K562 (cell line): ENCODE results near the gene VTI1B. TPM values are rescaled to one million over a fixed set of nuclear protein-coding genes. Genes with fewer than 3 reads are reported as not detected.

ENCODE experiments used
- ARID1B ChIP-seq: fragments of 450-650 bp; IDR thresholded peaks from 2 replicates; pipeline ENCODE4 v1.6.1; 2016; ENCODE audit warnings: antibody characterized with exemption, mild to moderate bottlenecking, inconsistent platforms
- BACH1 ChIP-seq: fragments of 200-800 bp; sonication (Bioruptor generic); IDR thresholded peaks from 2 replicates; pipeline ENCODE4 v1.6.1; 2016; ENCODE audit warnings: missing genetic modification characterization, missing compliant biosample characterization
- BRF2 ChIP-seq: IDR thresholded peaks from 3 replicates; pipeline ENCODE4 v1.6.1; 2011; ENCODE audit warnings: borderline replicate concordance, mild to moderate bottlenecking; ENCODE audit not compliant: insufficient read length, insufficient read depth
- ILK ChIP-seq: fragments of 450-650 bp; IDR thresholded peaks from 2 replicates; pipeline ENCODE4 v1.6.1; 2016; ENCODE audit warnings: missing genetic modification characterization, low read depth, mild to moderate bottlenecking, missing compliant biosample characterization, moderate library complexity, borderline replicate concordance
- KLF10 ChIP-seq: fragments of 250-450 bp; sonication (Bioruptor Pico); IDR thresholded peaks from 2 replicates; pipeline ENCODE4 v1.6.1; 2021; ENCODE audit warnings: matching md5 sums
- LEF1 ChIP-seq: fragments of 450-650 bp; IDR thresholded peaks from 2 replicates; pipeline ENCODE4 v1.6.1; 2016; ENCODE audit warnings: mild to moderate bottlenecking
- NEUROD1 ChIP-seq: fragments of 150-350 bp; IDR thresholded peaks from 2 replicates; pipeline ENCODE4 v1.6.1; 2014; ENCODE audit warnings: borderline replicate concordance, low read length, low read depth; ENCODE audit not compliant: partially characterized antibody
- NFE2 ChIP-seq: IDR thresholded peaks from 2 replicates; pipeline ENCODE4 v1.6.1; 2014; ENCODE audit warnings: antibody characterized with exemption, low read depth
- PBX2 ChIP-seq, 2 experiments: IDR thresholded peaks in 1 of 2; conservative IDR thresholded peaks in 1 of 2; 2 replicates each; pipeline ENCODE4 v1.6.1; 2016; ENCODE audit warnings: low read depth in 2 of 2, mild to moderate bottlenecking in 1 of 2, missing compliant biosample characterization in 1 of 2, missing genetic modification characterization in 1 of 2, moderate library complexity in 1 of 2
- SNIP1 ChIP-seq: fragments of 450-650 bp; IDR thresholded peaks from 2 replicates; pipeline ENCODE4 v1.7.1; 2017; ENCODE audit warnings: low read depth, mild to moderate bottlenecking
- ZBTB17 ChIP-seq: fragments of 450-650 bp; formaldehyde crosslinking; IDR thresholded peaks from 2 replicates; pipeline ENCODE4 v1.4.0; 2020; ENCODE audit warnings: mild to moderate bottlenecking
- ZNF146 ChIP-seq: IDR thresholded peaks from one replicate; pipeline ENCODE4 v1.6.1; 2018; ENCODE audit warnings: missing compliant biosample characterization; ENCODE audit not compliant: unreplicated experiment
- ZNF239 ChIP-seq: fragments of 250-450 bp; sonication (Bioruptor Pico); IDR thresholded peaks from 2 replicates; pipeline ENCODE4 v1.4.0; 2020; ENCODE audit warnings: mild to moderate bottlenecking
- ZNF407 ChIP-seq: fragments of 450-650 bp; IDR thresholded peaks from 2 replicates; pipeline ENCODE4 v1.6.1; 2016; ENCODE audit warnings: low read depth
- ZNF408 ChIP-seq: fragments of 250-450 bp; sonication (Bioruptor Pico); IDR thresholded peaks from 2 replicates; pipeline ENCODE4 v1.4.0; 2020; ENCODE audit warnings: low read depth, mild to moderate bottlenecking, moderate library complexity
- ZNF830 ChIP-seq: fragments of 250-450 bp; sonication (Bioruptor Pico); IDR thresholded peaks from 2 replicates; pipeline ENCODE4 v1.5.0; 2021; ENCODE audit warnings: mild to moderate bottlenecking
- polyA plus RNA-seq, 8 experiments: library from polyadenylated mRNA; depleted of rRNA in 4 of 8; stranded (reverse) in 5 of 8; unstranded in 3 of 8; fragments of >200 nt; fragmentation: Nextera tagmentation in 2 of 8; fragmentation: Illumina TruSeq in 1 of 8; extraction: Ambion mirVana in 2 of 8; extraction: Trizol in 1 of 8; gene quantifications; 2 replicates each; pipeline versions ENCODE4 v1.2.1 to v1.2.3, GENCODE V29; 2011 to 2014; ENCODE audit warnings: inconsistent platforms in 1 of 8, missing spikeins in 1 of 8
- total RNA-seq, 7 experiments: library from RNA; depleted of rRNA in 6 of 7; stranded (reverse); fragments of >200 nt in 6 of 7; fragmentation: Illumina TruSeq in 2 of 7; extraction: Trizol in 2 of 7; gene quantifications; 2 replicates each; pipeline versions ENCODE4 v1.2.1 to v1.2.3, GENCODE V29; 2011 to 2021; ENCODE audit warnings: low replicate concordance in 1 of 7

Gene VTI1B
- total and polyA plus RNA-seq, 9 of the 15 experiments (the other 6 are each of a cell fraction or from before 2014, with no cell fraction given) = 7.8 to 69.8 (median 50.1) TPM

GRCh38 chr14:67619446-67620216, 54.8 kb downstream of the VTI1B start, which contains the start of gene ARG2 (continued):
- TF ChIP-seq BRF2 (no peak), ILK (no peak), ZNF830 (CRISPR knock-in tag) (no peak), LEF1 (peak; percentile 17; the same call in 1 of the 2 replicates), ARID1B (0 out of 2 replicates have a peak, but pooled peaks have one; percentile 47), ZNF408 (CRISPR knock-in tag) (no peak), NFE2 (no peak), PBX2 (CRISPR knock-in tag; IDR thresholded peaks at IDR 0.05; ENCODE audit: low read depth) (no peak), PBX2 (tag; conservative IDR thresholded peaks at IDR 0.05; ENCODE audit: low read depth) (no peak), ZNF407 (no peak), SNIP1 (no peak), ZNF239 (CRISPR knock-in tag) (no peak), ZBTB17 (CRISPR knock-in tag) (0 out of 2 replicates have a peak, but pooled peaks have one; percentile 48), KLF10 (no peak), BACH1 (tag) (no peak), ZNF146 (CRISPR knock-in tag) (no peak), NEUROD1 (no peak)
